HCT116 (cell line): ENCODE results near the gene TIMM17B. TPM values are rescaled to one million over a fixed set of nuclear protein-coding genes. Genes with fewer than 3 reads are reported as not detected.

Source experiments
- ATAC-seq: fragments of 200-7000 bp; cut with Tn5 transposase; 2 replicates; pipeline ENCODE4 v1.9.1; 2020; ENCODE audit warnings: mild to moderate bottlenecking, moderate library complexity
- BruUV-seq: library from RNA; stranded (reverse); fragments of 400-500 nt; replicated peaks from 2 replicates; lab custom pipeline; 2021; lab: Mats Ljungman, UMichigan
- CTCF ChIA-PET: fragments of 300-600 bp; sonication (Branson Sonifier 250); formaldehyde crosslinking; loops from one replicate; lab custom pipeline; 2021; ENCODE audit warnings: antibody characterized with exemption; lab: Charles Lee
- POLR2A ChIA-PET: fragments of 300-600, 350-600 bp; sonication (Branson Sonifier 250); formaldehyde crosslinking; loops from one replicate; lab custom pipeline; 2021; ENCODE audit warnings: antibody characterized with exemption; lab: Charles Lee
- RAD21 ChIA-PET, 2 experiments: fragments of 300-600 bp; sonication (Branson Sonifier 250); formaldehyde crosslinking; loops; one replicate each; lab custom pipeline; 2023; ENCODE audit warnings: low total read pairs in 2 of 2; ENCODE audit not compliant: uncharacterized antibody in 2 of 2, unreplicated experiment in 2 of 2, low non-redundant PET in 1 of 2; lab: Charles Lee
- DNase-seq: peaks from one replicate; pipeline ENCODE4 v3.0.0-alpha.2; 2010; ENCODE audit warnings: low read depth, low spot score
- H2AFZ ChIP-seq: fragments of 200-600 bp; shearing (Covaris generic), sonication (generic); 2 replicates; pipeline ENCODE4 v1.6.1; 2017; ENCODE audit warnings: low read depth, mixed run types, mixed read lengths, antibody characterized with exemption, low read length; ENCODE audit not compliant: poor library complexity, severe bottlenecking
- H3K27ac ChIP-seq: 2 replicates; pipeline ENCODE4 v1.5.1; 2012; ENCODE audit warnings: low read depth, low read length
- H3K27me3 ChIP-seq: fragments of 200-600 bp; sonication (generic); 2 replicates; pipeline ENCODE4 v1.6.1; 2016; ENCODE audit warnings: mixed run types, low read length, mixed read lengths; ENCODE audit not compliant: insufficient read depth
- H3K36me3 ChIP-seq, 2 experiments: fragments of 200-500 bp in 1 of 2; fragments of 200-600 bp in 1 of 2; sonication (Bioruptor generic) in 1 of 2; sonication (generic) in 1 of 2; 2 replicates each; pipeline versions ENCODE4 v1.5.1 to v1.6.1; 2014 to 2016; ENCODE audit warnings: low read length in 2 of 2, inconsistent platforms in 1 of 2, mixed read lengths in 1 of 2, mixed run types in 1 of 2; ENCODE audit not compliant: insufficient read depth in 2 of 2, control insufficient read depth in 1 of 2
- H3K4me1 ChIP-seq, 2 experiments: fragments of 200-600 bp in 1 of 2; sonication (generic) in 1 of 2; 2 replicates each; pipeline versions ENCODE4 v1.5.1 to v1.6.1; 2012 to 2017; ENCODE audit warnings: low read length in 2 of 2, inconsistent platforms in 1 of 2, mild to moderate bottlenecking in 1 of 2, mixed read lengths in 1 of 2, mixed run types in 1 of 2, moderate library complexity in 1 of 2; ENCODE audit not compliant: insufficient read depth in 2 of 2, control insufficient read depth in 1 of 2
- H3K4me2 ChIP-seq: fragments of 200-600 bp; sonication (generic); 2 replicates; pipeline ENCODE4 v1.6.1; 2017; ENCODE audit warnings: mixed run types, low read length, mixed read lengths
- H3K4me3 ChIP-seq, 2 experiments: fragments of 200-600 bp in 1 of 2; sonication (generic) in 1 of 2; replicated peaks in 1 of 2; 2 replicates each; pipeline ENCODE4 v1.5.1; 2011 to 2016; ENCODE audit warnings: low read length in 2 of 2, control low read depth in 1 of 2, low read depth in 1 of 2, mild to moderate bottlenecking in 1 of 2, mixed read lengths in 1 of 2, mixed run types in 1 of 2
- H3K79me2 ChIP-seq: fragments of 200-600 bp; sonication (generic); 2 replicates; pipeline ENCODE4 v1.6.1; 2017; ENCODE audit warnings: mild to moderate bottlenecking, mixed run types, low read length, moderate library complexity, mixed read lengths; ENCODE audit not compliant: insufficient read depth
- H3K9ac ChIP-seq: fragments of 200-600 bp; sonication (generic); 2 replicates; pipeline ENCODE4 v1.6.1; 2016; ENCODE audit warnings: low read length, mixed read lengths
- H3K9me2 ChIP-seq: fragments of 200-600 bp; sonication (generic), shearing (Covaris generic); 2 replicates; pipeline ENCODE4 v1.6.1; 2017; ENCODE audit warnings: mixed run types, mild to moderate bottlenecking, moderate library complexity; ENCODE audit not compliant: insufficient read depth
- H3K9me3 ChIP-seq, 2 experiments: fragments of 200-500 bp in 1 of 2; fragments of 200-600 bp in 1 of 2; sonication (Bioruptor generic) in 1 of 2; sonication (generic) in 1 of 2; 2 replicates each; pipeline ENCODE4 v1.6.1; 2014 to 2017; ENCODE audit warnings: low read length in 2 of 2, mixed read lengths in 2 of 2, inconsistent platforms in 1 of 2, low read depth in 1 of 2, mild to moderate bottlenecking in 1 of 2, mixed run types in 1 of 2, moderate library complexity in 1 of 2; ENCODE audit not compliant: control insufficient read depth in 1 of 2, insufficient read depth in 1 of 2
- H4K20me1 ChIP-seq: fragments of 200-600 bp; sonication (generic), shearing (Covaris generic); 2 replicates; pipeline ENCODE4 v1.6.1; 2017; ENCODE audit warnings: mixed run types, mild to moderate bottlenecking, moderate library complexity; ENCODE audit not compliant: insufficient read depth
- CBX3 ChIP-seq: IDR thresholded peaks from 2 replicates; pipeline ENCODE4 v1.6.1; 2012; ENCODE audit warnings: low read depth
- CEBPB ChIP-seq: IDR thresholded peaks from 2 replicates; pipeline ENCODE4 v1.6.1; 2012; ENCODE audit warnings: low read depth
- EGR1 ChIP-seq: IDR thresholded peaks from 2 replicates; pipeline ENCODE4 v1.6.1; 2012; ENCODE audit warnings: low read depth
- ELF1 ChIP-seq: IDR thresholded peaks from 2 replicates; pipeline ENCODE4 v1.6.1; 2012; ENCODE audit warnings: low read depth, borderline replicate concordance
- POLR2A ChIP-seq: IDR thresholded peaks from 2 replicates; pipeline ENCODE4 v1.7.0; 2011; ENCODE audit warnings: borderline replicate concordance; ENCODE audit not compliant: insufficient read depth, insufficient read length; ENCODE audit errors: extremely low read depth
- SIN3A ChIP-seq: IDR thresholded peaks from 2 replicates; pipeline ENCODE4 v1.6.1; 2012; ENCODE audit warnings: low read depth
- SP1 ChIP-seq: IDR thresholded peaks from 2 replicates; pipeline ENCODE4 v1.6.1; 2012; ENCODE audit warnings: low read depth
- YY1 ChIP-seq: IDR thresholded peaks from 2 replicates; pipeline ENCODE4 v1.6.1; 2011; ENCODE audit warnings: low read length, low read depth, moderate library complexity, mild to moderate bottlenecking; ENCODE audit not compliant: insufficient replicate concordance; ENCODE audit errors: extremely low read depth
- ZNF274 ChIP-seq: fragments of 200-500 bp; sonication (Bioruptor generic); IDR thresholded peaks from 2 replicates; pipeline ENCODE4 v1.6.1; 2014; ENCODE audit warnings: mild to moderate bottlenecking, low read depth, low read length, inconsistent platforms
- intact Hi-C: fragments of 100-400 bp; cut with micrococcal nuclease; formaldehyde crosslinking; loops from 2 replicates; pipeline ENCODE4 v1.10.0; 2022
- total RNA-seq: library from RNA; stranded (reverse); gene quantifications from one replicate; pipeline ENCODE4 v1.2.1, GENCODE V29; 2021; ENCODE audit not compliant: unreplicated experiment
- TF ChIP-seq, protein P1 (sequence below): IDR thresholded peaks from 2 replicates; pipeline ENCODE4 v1.6.1; 2012; ENCODE audit warnings: low read depth
- TF ChIP-seq, protein P2 (sequence below): IDR thresholded peaks from 2 replicates; pipeline ENCODE4 v1.6.1; 2011; ENCODE audit warnings: mild to moderate bottlenecking, low read length, moderate library complexity; ENCODE audit not compliant: insufficient replicate concordance; ENCODE audit errors: extremely low read depth

Gene TIMM17B
- total RNA-seq, 1 experiment from 2014 or later, result 41.7 TPM

DNA sequence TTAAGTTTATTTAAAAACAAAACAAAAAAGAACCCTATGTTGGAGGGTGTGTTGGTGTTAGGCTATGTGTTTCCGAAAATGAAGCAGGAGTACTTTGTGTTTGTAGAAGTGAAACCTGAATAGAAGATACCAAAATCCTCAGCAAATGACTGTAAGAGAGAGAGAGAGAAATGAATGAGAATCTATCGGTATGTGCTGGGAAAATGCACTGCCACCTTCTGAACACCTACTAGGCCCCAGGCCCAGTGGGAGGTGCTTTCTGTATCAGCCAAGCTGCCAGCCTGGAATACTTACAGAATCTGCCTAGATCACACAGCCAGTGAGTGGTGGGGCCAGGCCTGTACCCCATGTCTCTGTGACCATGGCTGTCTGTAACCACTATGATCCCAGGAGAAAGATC, 36.2 kb upstream of the TIMM17B start (continued):
- TF ChIP-seq, protein P1, sequence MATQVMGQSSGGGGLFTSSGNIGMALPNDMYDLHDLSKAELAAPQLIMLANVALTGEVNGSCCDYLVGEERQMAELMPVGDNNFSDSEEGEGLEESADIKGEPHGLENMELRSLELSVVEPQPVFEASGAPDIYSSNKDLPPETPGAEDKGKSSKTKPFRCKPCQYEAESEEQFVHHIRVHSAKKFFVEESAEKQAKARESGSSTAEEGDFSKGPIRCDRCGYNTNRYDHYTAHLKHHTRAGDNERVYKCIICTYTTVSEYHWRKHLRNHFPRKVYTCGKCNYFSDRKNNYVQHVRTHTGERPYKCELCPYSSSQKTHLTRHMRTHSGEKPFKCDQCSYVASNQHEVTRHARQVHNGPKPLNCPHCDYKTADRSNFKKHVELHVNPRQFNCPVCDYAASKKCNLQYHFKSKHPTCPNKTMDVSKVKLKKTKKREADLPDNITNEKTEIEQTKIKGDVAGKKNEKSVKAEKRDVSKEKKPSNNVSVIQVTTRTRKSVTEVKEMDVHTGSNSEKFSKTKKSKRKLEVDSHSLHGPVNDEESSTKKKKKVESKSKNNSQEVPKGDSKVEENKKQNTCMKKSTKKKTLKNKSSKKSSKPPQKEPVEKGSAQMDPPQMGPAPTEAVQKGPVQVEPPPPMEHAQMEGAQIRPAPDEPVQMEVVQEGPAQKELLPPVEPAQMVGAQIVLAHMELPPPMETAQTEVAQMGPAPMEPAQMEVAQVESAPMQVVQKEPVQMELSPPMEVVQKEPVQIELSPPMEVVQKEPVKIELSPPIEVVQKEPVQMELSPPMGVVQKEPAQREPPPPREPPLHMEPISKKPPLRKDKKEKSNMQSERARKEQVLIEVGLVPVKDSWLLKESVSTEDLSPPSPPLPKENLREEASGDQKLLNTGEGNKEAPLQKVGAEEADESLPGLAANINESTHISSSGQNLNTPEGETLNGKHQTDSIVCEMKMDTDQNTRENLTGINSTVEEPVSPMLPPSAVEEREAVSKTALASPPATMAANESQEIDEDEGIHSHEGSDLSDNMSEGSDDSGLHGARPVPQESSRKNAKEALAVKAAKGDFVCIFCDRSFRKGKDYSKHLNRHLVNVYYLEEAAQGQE, result no peak
- TF ChIP-seq POLR2A (no peak), ZNF274 (no peak), EGR1 (no peak), SP1 (no peak), CBX3 (no peak)
- TF ChIP-seq, protein P2, sequence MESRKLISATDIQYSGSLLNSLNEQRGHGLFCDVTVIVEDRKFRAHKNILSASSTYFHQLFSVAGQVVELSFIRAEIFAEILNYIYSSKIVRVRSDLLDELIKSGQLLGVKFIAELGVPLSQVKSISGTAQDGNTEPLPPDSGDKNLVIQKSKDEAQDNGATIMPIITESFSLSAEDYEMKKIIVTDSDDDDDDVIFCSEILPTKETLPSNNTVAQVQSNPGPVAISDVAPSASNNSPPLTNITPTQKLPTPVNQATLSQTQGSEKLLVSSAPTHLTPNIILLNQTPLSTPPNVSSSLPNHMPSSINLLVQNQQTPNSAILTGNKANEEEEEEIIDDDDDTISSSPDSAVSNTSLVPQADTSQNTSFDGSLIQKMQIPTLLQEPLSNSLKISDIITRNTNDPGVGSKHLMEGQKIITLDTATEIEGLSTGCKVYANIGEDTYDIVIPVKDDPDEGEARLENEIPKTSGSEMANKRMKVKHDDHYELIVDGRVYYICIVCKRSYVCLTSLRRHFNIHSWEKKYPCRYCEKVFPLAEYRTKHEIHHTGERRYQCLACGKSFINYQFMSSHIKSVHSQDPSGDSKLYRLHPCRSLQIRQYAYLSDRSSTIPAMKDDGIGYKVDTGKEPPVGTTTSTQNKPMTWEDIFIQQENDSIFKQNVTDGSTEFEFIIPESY, result no peak

DNA sequence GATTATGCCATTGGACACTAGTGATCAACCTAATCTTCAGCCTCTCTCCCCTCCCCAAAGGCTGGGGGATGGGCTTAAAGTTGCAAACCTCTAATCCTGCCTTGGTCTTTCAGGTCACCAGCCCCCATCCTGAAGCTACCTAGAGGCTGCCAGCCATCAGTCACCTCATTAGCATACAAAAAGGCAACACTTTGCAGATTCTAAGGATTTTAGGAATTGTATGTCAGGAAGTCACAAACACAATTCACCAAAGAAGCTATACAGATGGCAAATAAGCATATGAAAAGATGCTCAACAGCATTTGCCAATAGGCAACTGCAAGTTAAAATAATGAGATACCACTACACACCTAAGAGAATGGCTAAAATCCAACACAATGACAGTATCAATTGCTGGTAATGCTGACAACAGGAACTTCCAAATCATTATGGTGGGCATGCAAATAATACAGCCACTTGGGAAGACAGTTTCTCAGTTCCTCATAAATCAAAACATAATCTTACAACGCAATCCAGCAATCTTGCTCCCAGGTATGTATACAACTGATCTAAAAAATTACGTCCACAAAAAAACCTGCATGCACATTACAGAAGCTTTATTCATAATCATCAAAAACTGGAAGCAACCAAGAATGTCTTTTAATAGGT, 30.3 kb upstream of the TIMM17B start:
- H3K4me1 ChIP-seq, result no peaks in the 10 kb centered on the region
- no peaks in the 10 kb centered on the region for H3K27me3 ChIP-seq
- no peaks in the 10 kb centered on the region for H3K9me2 ChIP-seq
- ChIA-PET CTCF (interaction anchor here (0.6 kb wide), 1 partner anchor 11 kb away, joined by 3 read pairs; no protein-coding TSS in a partner anchor), RAD21 (no interaction called here), POLR2A (no interaction called here)
- H3K36me3 ChIP-seq, result peaks cover 1 to 7% of the 10 kb centered on the region in 2 experiments; a peak in 3 of 4 replicates
- H3K9ac ChIP-seq, result no peak overlapping the region
- peaks cover 9% of the 10 kb centered on the region; the same call in 1 of the 2 replicates for H3K79me2 ChIP-seq
- no peak overlapping the region for H3K4me3 ChIP-seq
- H3K9me3 ChIP-seq, result no peaks in the 10 kb centered on the region
- no peak overlapping the region for H3K27ac ChIP-seq
- H3K4me2 ChIP-seq, result no peak overlapping the region
- no peaks in the 10 kb centered on the region for H4K20me1 ChIP-seq
- TF ChIP-seq SIN3A (no peak), ZNF274 (no peak), CEBPB (no peak), SP1 (no peak), EGR1 (no peak), ELF1 (no peak), YY1 (no peak)
- TF ChIP-seq, protein P2, result no peak
- no peak overlapping the region for H2AFZ ChIP-seq
- no peak for DNase-seq
- ATAC-seq, result no peak
- BruUV-seq, result no TSS peak
- intact Hi-C loops, result no loop called here
